Measurements from ENCODE around the gene CD47.

Gene CD47

GRCh38 chr3:108044699-108045098 lies 46.1 kb downstream of the CD47 start:
- DNase-seq, result no peak

GRCh38 chr3:108042300-108042699 lies 48.5 kb downstream of the CD47 start:
- DNase-seq, result no peak

GRCh38 chr3:108041253-108041652 lies 49.6 kb downstream of the CD47 start:
- DNase-seq, result no peak

- DNase-seq, result no peak
These were observed 53.1 kb downstream of the CD47 start for GRCh38 chr3:108037770-108038169.

- DNase-seq, result no peak
These were observed 53.7 kb downstream of the CD47 start for GRCh38 chr3:108036984-108037741.

GRCh38 chr3:108036401-108036800 lies 54.4 kb downstream of the CD47 start:
- DNase-seq, result no peak

- no peak for DNase-seq
These were observed 55.1 kb downstream of the CD47 start for GRCh38 chr3:108035751-108036150.

GRCh38 chr3:108031895-108032294 lies 58.9 kb downstream of the CD47 start:
- no peak for DNase-seq

- DNase-seq, result no peak
These were observed 59.9 kb downstream of the CD47 start for GRCh38 chr3:108030960-108031359.

GRCh38 chr3:108029466-108029865 lies 61.4 kb downstream of the CD47 start:
- no peak for DNase-seq

- no peak for DNase-seq
These were observed 61.9 kb downstream of the CD47 start for GRCh38 chr3:108028896-108029295.

- DNase-seq, result no peak
These were observed 65.7 kb downstream of the CD47 start for GRCh38 chr3:108025177-108025576.

- DNase-seq, result no peak
These were observed 66.5 kb downstream of the CD47 start for GRCh38 chr3:108024146-108024850.

GRCh38 chr3:108022256-108023150 lies 68.3 kb downstream of the CD47 start:
- DNase-seq, result no peak

- DNase-seq, result no peak
These were observed 69.3 kb downstream of the CD47 start for GRCh38 chr3:108021533-108021932.

- DNase-seq, result no peak
These were observed 69.7 kb downstream of the CD47 start for GRCh38 chr3:108021131-108021530.

- DNase-seq, result no peak
These were observed 72.3 kb downstream of the CD47 start for GRCh38 chr3:108018552-108018951.

- DNase-seq, result no peak
These were observed 73.2 kb downstream of the CD47 start for GRCh38 chr3:108017587-108017986.

GRCh38 chr3:108014943-108015342 lies 75.9 kb downstream of the CD47 start:
- no peak for DNase-seq

- DNase-seq, result no peak
These were observed 77.4 kb downstream of the CD47 start for GRCh38 chr3:108013141-108014055.

GRCh38 chr3:108012304-108012703 lies 78.5 kb downstream of the CD47 start:
- no peak for DNase-seq

GRCh38 chr3:108011616-108012015 lies 79.2 kb downstream of the CD47 start:
- DNase-seq, result no peak
